SU-DHL-6 (cell line): ENCODE measurements around the gene ANKH.

Experiments used
- EZH2phosphoT487 ChIP-seq: fragments of 200-600 bp; sonication (generic), shearing (Covaris generic); conservative IDR thresholded peaks from 2 replicates; pipeline ENCODE4 v1.6.1; 2018; ENCODE audit warnings: mild to moderate bottlenecking, antibody characterized with exemption, low read length, moderate library complexity, mixed read lengths
- TF ChIP-seq, protein P1 (sequence below): fragments of 200-600 bp; sonication (generic); IDR thresholded peaks from one replicate; pipeline ENCODE4 v1.5.1; 2017; ENCODE audit warnings: antibody characterized with exemption, mild to moderate bottlenecking, low read length, moderate library complexity; ENCODE audit not compliant: insufficient read depth, poor library complexity, severe bottlenecking

- TF ChIP-seq, protein P1, sequence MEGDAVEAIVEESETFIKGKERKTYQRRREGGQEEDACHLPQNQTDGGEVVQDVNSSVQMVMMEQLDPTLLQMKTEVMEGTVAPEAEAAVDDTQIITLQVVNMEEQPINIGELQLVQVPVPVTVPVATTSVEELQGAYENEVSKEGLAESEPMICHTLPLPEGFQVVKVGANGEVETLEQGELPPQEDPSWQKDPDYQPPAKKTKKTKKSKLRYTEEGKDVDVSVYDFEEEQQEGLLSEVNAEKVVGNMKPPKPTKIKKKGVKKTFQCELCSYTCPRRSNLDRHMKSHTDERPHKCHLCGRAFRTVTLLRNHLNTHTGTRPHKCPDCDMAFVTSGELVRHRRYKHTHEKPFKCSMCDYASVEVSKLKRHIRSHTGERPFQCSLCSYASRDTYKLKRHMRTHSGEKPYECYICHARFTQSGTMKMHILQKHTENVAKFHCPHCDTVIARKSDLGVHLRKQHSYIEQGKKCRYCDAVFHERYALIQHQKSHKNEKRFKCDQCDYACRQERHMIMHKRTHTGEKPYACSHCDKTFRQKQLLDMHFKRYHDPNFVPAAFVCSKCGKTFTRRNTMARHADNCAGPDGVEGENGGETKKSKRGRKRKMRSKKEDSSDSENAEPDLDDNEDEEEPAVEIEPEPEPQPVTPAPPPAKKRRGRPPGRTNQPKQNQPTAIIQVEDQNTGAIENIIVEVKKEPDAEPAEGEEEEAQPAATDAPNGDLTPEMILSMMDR: no peak
- TF ChIP-seq EZH2phosphoT487: no peak
These were observed 98.0 kb downstream of the ANKH start for GRCh38 chr5:14773588-14773987.
